Stimulated activated CD4-positive, alpha-beta T cell treated with anti-CD3 and anti-CD28 coated beads, Interleukin-12 subunit alpha, Interleukin-12 subunit beta, amount 100 ng/mL, for 48 hours (primary cell): ENCODE measurements around the gene MCTP1.

Experiments
- DNase-seq, 3 donors: peaks; one replicate each; pipeline ENCODE4 v3.0.0-alpha.2; 2020; ENCODE audit warnings: low read depth in 2 of 3, low spot score in 1 of 3

MCTP1 gene

GRCh38 chr5:95124731-95125130, 160.2 kb downstream of the MCTP1 start:
- DNase-seq = no peak

DNA sequence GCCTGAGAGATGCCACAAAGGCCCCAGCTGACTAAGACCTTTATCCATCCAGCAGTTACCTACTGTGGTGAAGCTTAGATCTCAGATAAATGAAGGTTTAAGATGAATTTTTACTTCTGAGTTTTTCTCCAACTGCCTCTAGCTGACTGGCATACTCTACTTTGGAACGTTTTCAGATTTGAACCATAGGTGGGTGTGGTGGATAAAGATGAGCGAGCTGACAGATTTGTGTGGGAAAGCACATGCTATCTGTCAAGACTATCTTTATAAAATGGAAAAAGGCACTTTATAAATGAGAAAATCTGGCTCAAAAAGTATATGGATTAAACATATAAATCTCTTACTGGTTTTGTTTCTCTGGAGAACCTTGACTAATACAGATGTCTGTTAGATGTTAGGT, 160.8 kb downstream of the MCTP1 start:
- DNase-seq = no peak

DNA sequence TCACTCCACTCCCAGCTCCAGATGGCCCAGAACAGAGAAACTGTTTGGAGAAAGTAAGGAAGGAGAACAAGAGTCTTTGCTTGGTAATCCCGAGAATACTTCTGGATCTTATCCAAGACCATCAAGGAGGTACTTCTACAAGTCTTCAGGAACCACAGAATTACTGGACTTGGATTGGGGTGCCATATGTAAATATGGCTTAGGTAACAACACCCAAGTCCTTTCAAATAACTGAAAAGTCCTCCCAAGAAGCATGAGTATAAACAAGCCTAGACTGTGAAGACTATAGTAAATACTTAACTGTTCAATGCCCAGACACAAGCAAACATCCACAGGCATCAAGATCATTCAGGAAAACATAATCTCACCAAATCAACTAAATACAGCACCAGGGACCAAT, 170.0 kb downstream of the MCTP1 start:
- no peak for DNase-seq

DNA sequence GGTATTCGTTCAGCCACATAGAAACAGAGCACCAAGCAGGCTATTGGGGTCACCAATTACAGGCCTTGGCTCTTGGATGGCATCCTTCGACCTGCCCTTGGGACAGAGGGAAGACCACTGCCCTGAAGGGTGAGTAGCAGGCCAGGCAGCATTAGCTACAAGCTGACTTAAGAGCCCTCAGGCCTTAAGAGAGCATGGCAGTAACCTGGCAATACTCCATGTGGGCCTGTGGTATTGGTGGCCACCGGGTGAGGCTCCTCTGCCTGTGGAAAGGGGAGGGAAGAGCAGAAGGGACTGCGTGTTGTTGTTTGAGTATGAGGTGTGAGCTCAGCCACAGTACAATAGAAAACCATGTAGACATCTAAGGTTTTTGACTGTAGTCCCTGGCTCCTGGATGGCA, 170.6 kb downstream of the MCTP1 start:
- no peak for DNase-seq

GRCh38 chr5:95113489-95113888, 171.4 kb downstream of the MCTP1 start:
- DNase-seq = no peak

GRCh38 chr5:95111141-95111540, 173.8 kb downstream of the MCTP1 start:
- no peak for DNase-seq

DNA sequence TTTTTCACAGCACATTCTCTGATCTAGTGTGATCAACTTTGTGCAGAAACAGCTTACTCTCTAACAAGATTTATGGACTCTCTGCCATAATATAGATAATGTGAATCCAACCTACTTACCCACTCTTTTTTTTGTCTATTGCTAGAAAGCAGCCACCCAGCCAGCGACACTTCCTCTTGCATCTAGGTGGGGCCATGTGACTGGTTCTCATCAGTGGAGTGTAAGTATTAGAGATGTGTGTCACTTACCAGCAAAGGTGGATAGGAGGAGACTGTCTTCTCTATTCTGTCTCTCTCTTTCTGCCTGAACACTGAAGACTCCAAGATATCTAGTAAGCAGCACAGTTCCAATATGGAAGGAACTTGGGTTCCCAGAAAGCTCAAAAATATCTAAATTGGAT, 174.8 kb downstream of the MCTP1 start:
- no peak for DNase-seq

- no peak for DNase-seq
These were observed 177.8 kb downstream of the MCTP1 start for GRCh38 chr5:95107138-95107537.

GRCh38 chr5:95105638-95106037, 179.3 kb downstream of the MCTP1 start:
- DNase-seq = no peak

DNA sequence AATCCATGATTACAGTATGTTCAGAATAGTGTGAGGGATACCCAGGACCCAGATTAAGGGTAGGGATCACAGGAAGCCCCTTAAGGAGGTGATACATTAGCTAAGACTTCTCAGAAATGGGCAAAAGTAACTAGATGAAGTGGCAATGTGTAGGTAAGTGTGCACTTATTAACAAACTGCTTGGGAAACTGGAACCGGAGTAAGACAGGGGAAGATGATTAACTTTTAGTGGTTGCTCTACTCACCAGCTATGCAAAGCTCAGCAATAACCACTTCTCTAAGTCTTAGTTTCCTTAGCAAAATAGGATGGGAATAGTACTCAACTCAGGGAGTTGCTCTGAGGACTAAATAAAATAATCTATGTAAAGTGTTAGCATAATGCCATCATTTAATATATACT, 182.2 kb downstream of the MCTP1 start:
- DNase-seq = no peak

- DNase-seq = no peak
These were observed 182.8 kb downstream of the MCTP1 start for GRCh38 chr5:95102080-95102479.

GRCh38 chr5:95100551-95100950, 184.3 kb downstream of the MCTP1 start:
- DNase-seq = no peak

GRCh38 chr5:95098012-95098411, 186.9 kb downstream of the MCTP1 start:
- no peak for DNase-seq

DNA sequence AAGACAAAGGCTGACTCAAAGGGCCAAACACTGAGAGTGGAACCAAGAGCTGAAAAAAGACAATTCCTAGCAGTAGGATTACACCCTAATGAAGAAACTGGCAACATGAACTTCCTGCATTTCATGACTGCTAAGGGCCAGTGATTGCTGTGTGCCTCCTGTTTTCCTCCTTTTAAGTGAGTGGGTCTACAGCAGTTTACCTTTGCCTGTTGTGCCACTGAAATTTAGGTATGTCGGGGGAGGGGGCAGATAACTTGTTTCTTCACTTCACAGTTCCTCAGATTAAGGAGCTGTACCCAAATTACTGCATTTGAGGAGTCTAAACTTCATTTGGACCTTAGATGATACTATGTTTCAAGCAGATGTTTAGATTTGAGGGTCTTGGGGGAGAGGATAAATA, 191.7 kb downstream of the MCTP1 start:
- no peak for DNase-seq

DNA sequence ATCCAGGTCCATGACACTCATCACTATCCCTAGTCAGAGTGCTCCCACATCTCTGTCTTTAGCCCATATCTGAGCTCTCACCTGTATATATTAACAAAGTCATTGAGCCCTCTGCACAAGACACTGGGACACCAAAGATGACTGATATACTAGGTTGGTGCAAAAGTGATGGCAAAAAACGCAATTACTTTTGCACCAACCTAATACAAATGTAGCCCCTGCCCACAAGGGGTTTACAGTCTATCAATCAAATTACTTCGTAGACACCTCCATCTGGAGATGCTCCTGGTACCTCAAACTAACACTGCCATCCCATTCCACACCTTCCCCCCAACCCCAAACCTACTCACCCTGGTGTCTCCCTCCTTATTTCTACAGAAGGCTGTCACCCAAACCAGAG, 194.1 kb downstream of the MCTP1 start:
- no peak for DNase-seq

DNA sequence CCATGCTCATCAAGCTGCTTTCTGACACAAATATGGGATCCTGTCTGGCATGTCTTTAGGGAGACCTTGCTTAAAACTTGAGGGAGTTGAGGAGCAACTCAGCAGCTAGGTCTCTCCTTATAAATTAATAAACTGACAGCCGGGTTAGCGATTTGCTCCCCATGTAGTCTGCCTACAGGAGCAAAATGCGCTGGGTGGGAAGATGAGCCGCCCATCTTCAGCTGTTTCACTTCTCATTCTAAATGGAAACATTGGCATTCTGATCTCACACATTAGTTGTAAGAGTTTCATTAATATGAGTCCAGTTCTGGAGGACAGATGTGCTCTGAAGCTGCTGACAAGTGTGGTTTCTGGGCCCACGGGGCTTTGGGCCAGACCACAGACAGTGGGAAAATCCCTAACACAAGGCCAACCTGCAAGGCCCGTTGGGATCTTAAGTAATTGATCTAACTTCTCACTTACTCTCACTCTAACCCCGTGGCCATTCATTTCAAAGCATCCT, 197.0 kb downstream of the MCTP1 start:
- no peak for DNase-seq

GRCh38 chr5:95086927-95087815, 197.7 kb downstream of the MCTP1 start:
- no peak for DNase-seq

DNA sequence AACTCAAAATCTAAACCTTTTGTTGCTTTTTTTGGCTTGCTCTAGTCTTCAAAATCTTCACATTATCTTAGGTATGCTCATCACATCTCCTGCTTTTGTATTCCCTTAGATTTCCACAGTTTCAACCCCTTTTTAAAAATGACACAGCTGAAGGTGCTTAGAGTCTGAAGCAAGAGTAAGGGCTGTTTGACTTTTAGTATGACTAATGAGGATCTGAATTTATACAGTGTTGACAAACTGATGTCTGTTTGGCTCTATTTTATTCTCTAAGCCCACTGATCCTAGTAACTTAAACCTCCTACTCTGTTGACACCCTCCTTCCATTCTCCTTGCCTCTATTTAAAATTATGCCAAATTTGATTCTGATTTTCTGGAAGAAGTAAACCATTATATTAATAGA, 200.1 kb downstream of the MCTP1 start:
- DNase-seq = no peak

DNA sequence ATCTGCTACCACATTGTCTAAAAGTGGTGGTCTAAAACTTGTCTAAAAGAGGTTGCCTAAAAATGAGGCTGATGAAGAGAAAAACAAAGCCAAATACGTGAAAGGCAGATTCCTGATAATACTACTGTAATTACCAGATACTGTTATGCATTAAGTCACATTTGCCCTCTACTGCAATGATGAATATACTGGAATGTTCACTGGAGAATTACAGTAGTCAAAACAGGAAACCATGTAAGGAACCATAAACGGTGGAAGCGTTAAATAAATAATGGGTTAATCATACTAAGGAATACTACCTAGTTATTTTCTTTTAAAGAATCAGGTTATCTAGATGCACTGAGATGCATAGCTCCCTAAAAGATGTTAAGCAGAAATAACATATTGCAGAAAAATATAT, 201.3 kb downstream of the MCTP1 start:
- no peak for DNase-seq

- DNase-seq = no peak
These were observed 202.9 kb downstream of the MCTP1 start for GRCh38 chr5:95081982-95082381.

DNA sequence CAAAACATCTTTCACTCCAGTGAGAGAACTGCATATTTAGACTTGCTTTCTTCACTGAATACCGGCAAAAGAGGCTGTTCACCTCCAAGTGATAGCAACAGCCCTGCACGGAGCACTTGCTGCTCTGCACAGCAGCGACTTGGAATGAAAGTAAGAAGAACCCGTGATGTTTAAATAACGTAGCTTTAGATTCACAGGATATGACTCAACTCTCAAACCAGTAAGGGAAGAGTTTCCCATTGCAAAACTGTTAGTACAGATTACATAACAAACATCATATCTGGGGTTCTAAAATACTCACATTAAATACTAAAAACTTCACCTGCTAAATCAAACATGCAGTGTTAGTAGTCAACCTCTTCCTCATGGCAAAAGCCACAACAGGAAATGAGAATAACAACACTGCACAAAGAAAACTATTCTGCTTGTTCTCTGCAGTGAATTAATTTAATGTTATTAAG, 203.4 kb downstream of the MCTP1 start:
- peak in 1 of 3 donors; percentile 13 for DNase-seq

DNA sequence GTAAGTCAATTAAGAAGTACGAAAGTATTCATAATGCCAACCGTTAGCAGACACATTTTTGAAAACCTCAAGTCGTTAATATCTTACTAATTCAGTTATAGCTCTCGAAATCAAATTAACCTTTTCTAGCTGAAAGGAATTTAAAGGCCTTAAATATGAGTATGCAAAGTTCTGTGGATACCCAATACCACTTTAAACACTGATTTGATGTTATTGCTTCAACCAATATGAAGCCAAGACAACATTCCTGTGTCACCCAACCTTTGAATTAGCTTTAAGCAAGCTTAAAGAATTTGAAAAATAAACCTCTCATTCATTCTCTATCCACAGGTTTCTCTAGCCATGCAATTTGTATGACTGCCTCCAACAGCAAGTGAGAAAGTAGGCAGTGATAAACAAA, 204.5 kb downstream of the MCTP1 start:
- no peak for DNase-seq

- no peak for DNase-seq
These were observed 204.9 kb downstream of the MCTP1 start for GRCh38 chr5:95080030-95080429.
